Measurements from ENCODE around the gene FAM114A1. TPM values are rescaled to one million over a fixed set of nuclear protein-coding genes. Genes with fewer than 3 reads are reported as not detected.

The FAM114A1 gene
- total RNA-seq (2014; rRNA removed; shearing (Covaris generic)) = 14.5 and 20.3 TPM in 2 replicates
- polyA plus RNA-seq (2016; fragmentation: Nextera tagmentation; extraction: Ambion mirVana) = 11.2 and 13.0 TPM in 2 replicates
- long read RNA-seq, partial matches to known transcripts = 1 of 6 reads
- long read RNA-seq, other reads (novel, unspliced or antisense) = 5 of 6 reads

DNA sequence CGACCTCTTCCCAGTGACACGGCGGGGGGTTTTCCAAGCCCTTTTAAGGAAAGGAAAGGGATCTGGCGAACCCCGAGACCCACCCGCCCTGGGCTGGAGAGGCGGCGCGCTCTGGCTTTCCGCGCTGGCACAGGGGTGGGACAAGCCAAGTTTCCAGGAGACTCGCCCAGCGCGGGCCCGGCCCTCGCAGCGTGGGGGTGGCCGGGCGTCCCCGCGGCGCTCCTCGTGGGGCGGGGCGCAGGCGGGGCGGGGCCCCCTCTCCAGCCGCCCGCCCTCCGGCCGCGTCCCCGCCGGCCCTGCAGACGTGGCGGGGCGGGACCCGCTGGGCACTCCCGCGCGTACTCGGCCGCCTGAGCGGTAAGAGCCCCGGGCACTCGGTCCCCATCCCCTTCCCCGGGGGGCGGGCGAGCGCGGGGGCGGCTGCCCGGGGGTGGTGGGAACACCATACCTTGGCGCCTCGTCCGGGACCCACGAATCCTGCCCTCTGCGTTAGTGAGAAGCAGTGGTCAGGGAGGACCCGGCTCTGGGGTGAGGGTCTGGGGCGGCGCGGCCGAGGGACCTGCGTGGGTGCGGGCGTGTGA is at the start of gene FAM114A1:
Gene FAM114A1, plus strand, starts transcription at position 329 of the 581 bp plus-strand sequence. CDS start 10,273 bp downstream, outside the sequence.
- Histone ChIP-seq H3K79me2 (replicated peaks; ENCODE audit: insufficient read depth) (no peaks in the 10 kb centered on the region), H3K4me2 (peak within 1 kb of the TSS; percentile 89), H2AFZ (peak within 1 kb of the TSS; percentile 84), H3K9me2 (ENCODE audit: insufficient read depth) (no peaks in the 10 kb centered on the region), H3K36me3 (ENCODE audit: insufficient read depth) (no peaks in the 10 kb centered on the region), H3K27me3 (ENCODE audit: insufficient read depth) (no peaks in the 10 kb centered on the region), H3K27ac (ENCODE audit: low read depth) (no peak within 1 kb of the TSS), H3K4me3 (peak within 1 kb of the TSS; percentile 73), H3F3A (replicated peaks; ENCODE audit: low read depth) (no peaks in the 10 kb centered on the region), H3K4me1 (ENCODE audit: insufficient read depth) (peaks cover 18% of the 10 kb centered on the region), H4K20me1 (replicated peaks; ENCODE audit: insufficient read depth) (no peaks in the 10 kb centered on the region)
- DNase-seq (ENCODE audit: low spot score) (peak; percentile 79), ATAC-seq (peak; percentile 86)
- Mint-ChIP-seq H3K27ac (no peak within 1 kb of the TSS), H3K9me3 (no peaks in the 10 kb centered on the region), H3K36me3 (ENCODE audit: low read depth) (no peaks in the 10 kb centered on the region), H3K4me3 (peak within 1 kb of the TSS; percentile 80), H3K27me3 (ENCODE audit: insufficient read depth, low read depth, poor library complexity) (peaks cover 7% of the 10 kb centered on the region), H3K4me1 (peaks cover 14% of the 10 kb centered on the region)
- TF ChIP-seq ZNF462 (CRISPR knock-in tag; IDR thresholded peaks at IDR 0.05) = no peak
- no peak for TF ChIP-seq EZH2phosphoT487 (IDR thresholded peaks at IDR 0.05; ENCODE audit: unreplicated experiment)
- TF ChIP-seq STAT1 (IDR thresholded peaks at IDR 0.05; ENCODE audit: unreplicated experiment) = no peak
- TF ChIP-seq CREB1 (CRISPR knock-in tag; IDR thresholded peaks at IDR 0.05; ENCODE audit: low read depth) = no peak
- TF ChIP-seq, protein P1, sequence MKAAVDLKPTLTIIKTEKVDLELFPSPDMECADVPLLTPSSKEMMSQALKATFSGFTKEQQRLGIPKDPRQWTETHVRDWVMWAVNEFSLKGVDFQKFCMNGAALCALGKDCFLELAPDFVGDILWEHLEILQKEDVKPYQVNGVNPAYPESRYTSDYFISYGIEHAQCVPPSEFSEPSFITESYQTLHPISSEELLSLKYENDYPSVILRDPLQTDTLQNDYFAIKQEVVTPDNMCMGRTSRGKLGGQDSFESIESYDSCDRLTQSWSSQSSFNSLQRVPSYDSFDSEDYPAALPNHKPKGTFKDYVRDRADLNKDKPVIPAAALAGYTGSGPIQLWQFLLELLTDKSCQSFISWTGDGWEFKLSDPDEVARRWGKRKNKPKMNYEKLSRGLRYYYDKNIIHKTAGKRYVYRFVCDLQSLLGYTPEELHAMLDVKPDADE (IDR thresholded peaks at IDR 0.05) = no peak
- no peak for TF ChIP-seq ZNF331 (CRISPR knock-in tag; IDR thresholded peaks at IDR 0.05; ENCODE audit: low read depth)
- TF ChIP-seq EZH2 (IDR thresholded peaks at IDR 0.05; ENCODE audit: low read depth, unreplicated experiment) = no peak
- no peak for TF ChIP-seq JUNB (IDR thresholded peaks at IDR 0.05; ENCODE audit: unreplicated experiment)
- TF ChIP-seq, protein P2, sequence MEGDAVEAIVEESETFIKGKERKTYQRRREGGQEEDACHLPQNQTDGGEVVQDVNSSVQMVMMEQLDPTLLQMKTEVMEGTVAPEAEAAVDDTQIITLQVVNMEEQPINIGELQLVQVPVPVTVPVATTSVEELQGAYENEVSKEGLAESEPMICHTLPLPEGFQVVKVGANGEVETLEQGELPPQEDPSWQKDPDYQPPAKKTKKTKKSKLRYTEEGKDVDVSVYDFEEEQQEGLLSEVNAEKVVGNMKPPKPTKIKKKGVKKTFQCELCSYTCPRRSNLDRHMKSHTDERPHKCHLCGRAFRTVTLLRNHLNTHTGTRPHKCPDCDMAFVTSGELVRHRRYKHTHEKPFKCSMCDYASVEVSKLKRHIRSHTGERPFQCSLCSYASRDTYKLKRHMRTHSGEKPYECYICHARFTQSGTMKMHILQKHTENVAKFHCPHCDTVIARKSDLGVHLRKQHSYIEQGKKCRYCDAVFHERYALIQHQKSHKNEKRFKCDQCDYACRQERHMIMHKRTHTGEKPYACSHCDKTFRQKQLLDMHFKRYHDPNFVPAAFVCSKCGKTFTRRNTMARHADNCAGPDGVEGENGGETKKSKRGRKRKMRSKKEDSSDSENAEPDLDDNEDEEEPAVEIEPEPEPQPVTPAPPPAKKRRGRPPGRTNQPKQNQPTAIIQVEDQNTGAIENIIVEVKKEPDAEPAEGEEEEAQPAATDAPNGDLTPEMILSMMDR (conservative IDR thresholded peaks at IDR 0.05; ENCODE audit: low read depth in 2 of 2) = no peak
- TF ChIP-seq NANOG (IDR thresholded peaks at IDR 0.05; ENCODE audit: borderline replicate concordance) = no peak
- TF ChIP-seq ZNF114 (CRISPR knock-in tag; IDR thresholded peaks at IDR 0.05) = no peak
- no peak; the same call in 1 of the 2 replicates for TF ChIP-seq POLR2AphosphoS5 (IDR thresholded peaks at IDR 0.05; ENCODE audit: low read depth)
- no peak for TF ChIP-seq REST (IDR thresholded peaks at IDR 0.05; ENCODE audit: unreplicated experiment)

All from GM23338 (cell line).